BLaER1 (cell line): ENCODE measurements around the gene NUP188.
A peak's percentile ranks its signal among the peaks of the same experiment; 100 is the strongest.
"Not testable (repeated sequence)": the region's sequence is repeated elsewhere in the genome, so short reads cannot be mapped to it uniquely, and the experiment has no call there.

ENCODE experiments used
- H3K27ac ChIP-seq: shearing (Covaris generic); formaldehyde crosslinking; 2 replicates; pipeline ENCODE4 v1.8.1; 2022
- H3K27me3 ChIP-seq: shearing (Covaris generic); formaldehyde crosslinking; 2 replicates; pipeline ENCODE4 v1.8.1; 2022
- H3K36me3 ChIP-seq: shearing (Covaris generic); formaldehyde crosslinking; 2 replicates; pipeline ENCODE4 v1.8.1; 2022
- H3K4me1 ChIP-seq: shearing (Covaris generic); formaldehyde crosslinking; 2 replicates; pipeline ENCODE4 v1.8.1; 2022
- H3K4me2 ChIP-seq: shearing (Covaris generic); formaldehyde crosslinking; 2 replicates; pipeline ENCODE4 v1.8.1; 2022
- H3K4me3 ChIP-seq: shearing (Covaris generic); formaldehyde crosslinking; 2 replicates; pipeline ENCODE4 v1.8.1; 2022
- H3K9ac ChIP-seq: shearing (Covaris generic); formaldehyde crosslinking; 2 replicates; pipeline ENCODE4 v1.8.1; 2022
- H3K9me3 ChIP-seq: shearing (Covaris generic); formaldehyde crosslinking; 2 replicates; pipeline ENCODE4 v1.8.1; 2022
- H4K20me1 ChIP-seq: shearing (Covaris generic); formaldehyde crosslinking; 2 replicates; pipeline ENCODE4 v1.8.1; 2022
- Cebpa-rat ChIP-seq: shearing (Covaris generic); IDR thresholded peaks from 2 replicates; pipeline ENCODE4 v1.8.1; 2022

Gene NUP188

GRCh38 chr9:128986671-128987070 is 39.2 kb downstream of the NUP188 start:
- H3K4me2 ChIP-seq = no peak overlapping the region
- no peak overlapping the region for H3K9ac ChIP-seq
- H3K4me1 ChIP-seq = peaks cover 30% of the 10 kb centered on the region
- TF ChIP-seq Cebpa-rat = no peak
- H3K36me3 ChIP-seq = peaks cover 99% of the 10 kb centered on the region
- H3K27me3 ChIP-seq = no peaks in the 10 kb centered on the region
- no peak overlapping the region for H3K27ac ChIP-seq
- H3K4me3 ChIP-seq = no peak overlapping the region
- no peaks in the 10 kb centered on the region for H3K9me3 ChIP-seq
- no peaks in the 10 kb centered on the region for H4K20me1 ChIP-seq

DNA sequence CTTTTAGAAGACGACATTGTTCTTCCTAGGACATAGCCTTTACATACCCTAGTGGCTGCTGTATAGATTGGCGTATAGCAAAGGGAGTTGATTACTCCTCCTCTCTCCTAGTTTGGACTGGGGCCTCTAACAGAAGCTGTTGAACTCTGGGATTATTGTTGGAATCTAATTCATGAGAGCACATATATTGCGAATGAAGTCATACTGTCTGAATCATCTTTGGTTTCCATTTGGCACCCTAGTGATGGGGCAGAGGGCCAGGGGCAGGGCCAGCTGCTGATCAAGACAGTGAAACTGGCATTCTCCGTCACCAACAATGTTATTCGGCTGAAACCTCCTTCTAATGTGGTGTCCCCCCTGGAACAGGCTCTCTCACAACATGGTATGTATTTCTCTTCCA is 40.3 kb downstream of the NUP188 start:
- no peak overlapping the region for H3K4me3 ChIP-seq
- no peak overlapping the region for H3K27ac ChIP-seq
- H3K36me3 ChIP-seq = peaks cover 98% of the 10 kb centered on the region
- H3K4me1 ChIP-seq = peaks cover 41% of the 10 kb centered on the region
- TF ChIP-seq Cebpa-rat = no peak
- no peaks in the 10 kb centered on the region for H3K27me3 ChIP-seq
- H3K4me2 ChIP-seq = no peak overlapping the region
- no peak overlapping the region for H3K9ac ChIP-seq
- H4K20me1 ChIP-seq = no peaks in the 10 kb centered on the region
- H3K9me3 ChIP-seq = no peaks in the 10 kb centered on the region

- Histone ChIP-seq H3K9ac (no peak overlapping the region), H3K4me1 (peaks cover 82% of the 10 kb centered on the region), H3K27ac (no peak overlapping the region), H3K4me3 (no peak overlapping the region), H4K20me1 (peaks cover 22% of the 10 kb centered on the region), H3K9me3 (no peaks in the 10 kb centered on the region), H3K36me3 (peaks cover 91% of the 10 kb centered on the region), H3K4me2 (no peak overlapping the region), H3K27me3 (no peaks in the 10 kb centered on the region)
- TF ChIP-seq Cebpa-rat = no peak
Measured at GRCh38 chr9:128992995-128993394, 45.5 kb downstream of the NUP188 start.

- Histone ChIP-seq H3K4me2 (peak overlapping the region; percentile 75), H3K9me3 (no peaks in the 10 kb centered on the region), H4K20me1 (peaks cover 22% of the 10 kb centered on the region), H3K4me1 (peaks cover 61% of the 10 kb centered on the region), H3K27ac (peak overlapping the region; percentile 55), H3K4me3 (no peak overlapping the region), H3K9ac (peak overlapping the region; percentile 52; the same call in 1 of the 2 replicates), H3K27me3 (no peaks in the 10 kb centered on the region), H3K36me3 (peaks cover 91% of the 10 kb centered on the region)
- TF ChIP-seq Cebpa-rat = no peak
Measured at GRCh38 chr9:128995791-128996190, 48.3 kb downstream of the NUP188 start.

- peaks cover 94% of the 10 kb centered on the region for H3K36me3 ChIP-seq
- no peak overlapping the region for H3K4me2 ChIP-seq
- no peaks in the 10 kb centered on the region for H3K9me3 ChIP-seq
- H3K27me3 ChIP-seq = no peaks in the 10 kb centered on the region
- no peak overlapping the region for H3K27ac ChIP-seq
- no peak overlapping the region for H3K9ac ChIP-seq
- H4K20me1 ChIP-seq = peaks cover 22% of the 10 kb centered on the region
- H3K4me1 ChIP-seq = peaks cover 34% of the 10 kb centered on the region
- H3K4me3 ChIP-seq = no peak overlapping the region
- TF ChIP-seq Cebpa-rat = no peak
Measured at GRCh38 chr9:128998462-128998861, 51.0 kb downstream of the NUP188 start.

- peaks cover 22% of the 10 kb centered on the region for H3K4me1 ChIP-seq
- H3K36me3 ChIP-seq = peaks cover 94% of the 10 kb centered on the region
Measured at GRCh38 chr9:128999581-129000206, 52.2 kb downstream of the NUP188 start.

GRCh38 chr9:129001504-129002325 is 54.2 kb downstream of the NUP188 start:
- no peak overlapping the region for H3K4me2 ChIP-seq
- H3K9ac ChIP-seq = no peak overlapping the region
- peaks cover 1% of the 10 kb centered on the region for H3K4me1 ChIP-seq
- peaks cover 100% of the 10 kb centered on the region for H3K36me3 ChIP-seq
- no peak overlapping the region for H3K27ac ChIP-seq
- no peaks in the 10 kb centered on the region for H3K27me3 ChIP-seq
- TF ChIP-seq Cebpa-rat = no peak
- no peaks in the 10 kb centered on the region for H3K9me3 ChIP-seq
- no peak overlapping the region for H3K4me3 ChIP-seq
- peaks cover 23% of the 10 kb centered on the region for H4K20me1 ChIP-seq

More at GRCh38 chr9:128999581-129000206, 52.2 kb downstream of the NUP188 start:
- H3K4me3 ChIP-seq = no peak overlapping the region
- H3K27ac ChIP-seq = no peak overlapping the region
- H3K27me3 ChIP-seq = no peaks in the 10 kb centered on the region
- TF ChIP-seq Cebpa-rat = no peak
- no peak overlapping the region for H3K4me2 ChIP-seq
- H3K9me3 ChIP-seq = no peaks in the 10 kb centered on the region
- H4K20me1 ChIP-seq = peaks cover 22% of the 10 kb centered on the region
- H3K9ac ChIP-seq = no peak overlapping the region

DNA sequence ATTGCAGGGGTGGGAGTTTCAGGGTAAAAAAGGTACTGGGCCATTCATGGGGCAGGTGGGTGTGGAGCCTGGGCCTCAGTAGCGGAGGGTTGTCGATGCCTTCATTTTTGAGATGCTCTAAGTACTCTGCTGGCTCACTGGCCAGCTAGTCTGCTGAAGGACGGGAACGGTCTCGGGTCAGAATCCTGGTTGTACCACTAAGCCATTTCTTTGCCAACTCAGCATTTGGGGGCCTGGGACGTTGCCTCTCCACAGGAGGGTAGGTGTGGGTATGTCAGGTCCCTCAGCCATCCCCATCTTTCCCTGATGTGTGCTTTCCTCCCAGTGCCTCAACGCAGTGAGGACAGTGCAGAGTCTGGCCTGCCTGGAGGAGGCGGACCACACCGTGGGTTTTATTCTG is 55.5 kb downstream of the NUP188 start:
- H3K4me2 ChIP-seq = no peak overlapping the region
- TF ChIP-seq Cebpa-rat = no peak
- no peak overlapping the region for H3K9ac ChIP-seq
- H3K4me3 ChIP-seq = no peak overlapping the region
- H3K27me3 ChIP-seq = no peaks in the 10 kb centered on the region
- peaks cover 28% of the 10 kb centered on the region; the same call in 1 of the 2 replicates for H4K20me1 ChIP-seq
- H3K4me1 ChIP-seq = peaks cover 12% of the 10 kb centered on the region
- H3K36me3 ChIP-seq = peaks cover 99% of the 10 kb centered on the region
- H3K9me3 ChIP-seq = no peaks in the 10 kb centered on the region
- H3K27ac ChIP-seq = no peak overlapping the region

DNA sequence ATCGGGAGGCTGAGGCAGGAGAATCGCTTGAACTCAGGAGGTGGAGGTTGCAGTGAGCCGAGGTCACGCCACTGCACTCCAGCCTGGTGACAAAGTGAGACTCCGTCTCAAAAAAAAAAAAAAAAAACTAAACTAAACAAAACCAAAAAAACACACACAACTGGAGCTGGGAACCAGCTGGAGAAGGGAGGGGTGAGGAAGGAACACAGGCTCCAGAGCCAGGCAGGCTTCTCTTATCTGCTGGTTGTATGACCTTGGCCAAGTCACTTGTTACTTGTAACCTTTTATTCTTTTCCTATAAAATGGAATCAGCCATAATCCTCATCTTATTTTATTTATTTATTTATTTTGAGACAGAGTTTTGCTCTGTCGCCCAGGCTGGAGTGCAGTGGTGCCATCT is 56.7 kb downstream of the NUP188 start:
- H3K9ac ChIP-seq, H3K4me2 ChIP-seq, H3K27ac ChIP-seq, H3K27me3 ChIP-seq, H3K9me3 ChIP-seq, H3K4me3 ChIP-seq: not testable (repeated sequence)
- peaks cover 99% of the 10 kb centered on the region for H3K36me3 ChIP-seq
- peaks cover 23% of the 10 kb centered on the region for H3K4me1 ChIP-seq
- H4K20me1 ChIP-seq = peaks cover 37% of the 10 kb centered on the region; the same call in 1 of the 2 replicates

DNA sequence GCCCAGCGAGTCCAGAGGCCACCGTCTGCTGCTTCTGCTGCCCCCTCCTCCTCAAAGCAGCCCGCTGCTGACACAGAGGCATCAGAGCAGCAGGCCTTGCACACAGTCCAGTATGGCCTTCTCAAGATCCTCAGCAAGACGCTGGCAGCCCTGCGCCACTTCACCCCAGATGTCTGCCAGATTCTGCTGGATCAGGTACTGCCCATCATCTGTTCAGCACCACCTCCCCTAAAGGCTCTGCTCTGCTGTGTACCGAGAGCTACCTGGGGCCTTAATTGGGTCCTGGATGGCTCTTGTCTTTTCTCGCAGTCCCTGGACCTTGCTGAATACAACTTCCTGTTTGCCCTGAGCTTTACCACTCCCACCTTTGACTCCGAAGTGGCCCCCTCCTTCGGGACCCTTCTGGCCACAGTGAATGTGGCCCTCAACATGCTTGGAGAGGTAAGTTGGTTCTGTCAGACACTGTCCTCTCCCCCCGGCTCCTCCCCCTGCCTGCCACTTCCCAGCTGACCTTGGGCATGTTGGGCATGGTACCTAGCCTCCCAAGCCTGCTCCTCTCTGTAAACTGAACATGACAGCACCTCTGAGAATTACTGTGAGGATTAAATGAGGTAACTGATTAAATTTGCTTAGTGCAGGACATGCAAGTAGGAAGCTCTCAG is 58.0 kb downstream of the NUP188 start:
- no peak overlapping the region for H3K4me3 ChIP-seq
- H3K36me3 ChIP-seq = peaks cover 99% of the 10 kb centered on the region
- no peaks in the 10 kb centered on the region for H3K9me3 ChIP-seq
- H3K27me3 ChIP-seq = no peaks in the 10 kb centered on the region
- H3K9ac ChIP-seq = no peak overlapping the region
- H3K4me2 ChIP-seq = no peak overlapping the region
- H3K4me1 ChIP-seq = peaks cover 23% of the 10 kb centered on the region
- no peak for TF ChIP-seq Cebpa-rat
- H3K27ac ChIP-seq = no peak overlapping the region
- H4K20me1 ChIP-seq = peaks cover 37% of the 10 kb centered on the region; the same call in 1 of the 2 replicates
